Sigmoid colon (tissue), 4 donors: ENCODE measurements around the gene MPI.

Experiments used
- CTCF ChIP-seq, 4 experiments: fragments of 450-650 bp in 3 of 4; fragments of 200-600 bp in 1 of 4; IDR thresholded peaks; one replicate each; pipeline ENCODE4 v1.5.1; 2016 to 2019; ENCODE audit warnings: antibody characterized with exemption in 4 of 4, mild to moderate bottlenecking in 3 of 4, moderate library complexity in 2 of 4
- EP300 ChIP-seq, 4 donors: sonication (generic); formaldehyde crosslinking; IDR thresholded peaks; one replicate each; pipeline ENCODE4 v1.6.1; 2017; ENCODE audit warnings: antibody characterized with exemption in 4 of 4
- POLR2A ChIP-seq, 2 donors: fragments of 450-650 bp; IDR thresholded peaks; one replicate each; pipeline ENCODE4 v1.6.1; 2016; ENCODE audit warnings: antibody characterized with exemption in 2 of 2, mild to moderate bottlenecking in 2 of 2, moderate library complexity in 2 of 2
- POLR2AphosphoS5 ChIP-seq, 4 donors: sonication (generic); formaldehyde crosslinking; IDR thresholded peaks; one replicate each; pipeline ENCODE4 v1.6.1; 2017; ENCODE audit warnings: antibody characterized with exemption in 4 of 4

GRCh38 chr15:74844319-74845207, 45.3 kb upstream of the MPI start:
- TF ChIP-seq CTCF (IDR thresholded peaks at IDR 0.05) = no peak
- no peak for TF ChIP-seq EP300 (IDR thresholded peaks at IDR 0.05)
- TF ChIP-seq POLR2AphosphoS5 (IDR thresholded peaks at IDR 0.05) = no peak
- TF ChIP-seq POLR2A (IDR thresholded peaks at IDR 0.05) = no peak
